Panc1 (cell line): ENCODE results near the gene GLB1L.

ENCODE experiments used
- CTCF ChIP-seq: fragments of 450-650 bp; IDR thresholded peaks from 2 replicates; pipeline ENCODE4 v1.5.1; 2017; ENCODE audit warnings: mild to moderate bottlenecking
- POLR2AphosphoS5 ChIP-seq: IDR thresholded peaks from 2 replicates; pipeline ENCODE4 v1.6.1; 2012; ENCODE audit warnings: mild to moderate bottlenecking, low read depth, low read length, moderate library complexity
- TCF7L2 ChIP-seq: IDR thresholded peaks from 2 replicates; pipeline ENCODE4 v1.6.1; 2011; ENCODE audit warnings: mild to moderate bottlenecking, low read depth, low read length, inconsistent platforms

GRCh38 chr2:219207134-219207883, 37.9 kb downstream of the GLB1L start:
- TF ChIP-seq CTCF: no peak
- no peak for TF ChIP-seq TCF7L2
- 0 out of 2 replicates have a peak, but pooled peaks have one; percentile 4 for TF ChIP-seq POLR2AphosphoS5
